ENCODE measurements around the gene SCGN. TPM values are rescaled to one million over a fixed set of nuclear protein-coding genes. Genes with fewer than 3 reads are reported as not detected.

SCGN gene
- total and polyA plus RNA-seq, 2 of the 13 experiments (the other 11 are each of a cell fraction or from before 2014, with no cell fraction given): 2.9 to 29.0 TPM

DNA sequence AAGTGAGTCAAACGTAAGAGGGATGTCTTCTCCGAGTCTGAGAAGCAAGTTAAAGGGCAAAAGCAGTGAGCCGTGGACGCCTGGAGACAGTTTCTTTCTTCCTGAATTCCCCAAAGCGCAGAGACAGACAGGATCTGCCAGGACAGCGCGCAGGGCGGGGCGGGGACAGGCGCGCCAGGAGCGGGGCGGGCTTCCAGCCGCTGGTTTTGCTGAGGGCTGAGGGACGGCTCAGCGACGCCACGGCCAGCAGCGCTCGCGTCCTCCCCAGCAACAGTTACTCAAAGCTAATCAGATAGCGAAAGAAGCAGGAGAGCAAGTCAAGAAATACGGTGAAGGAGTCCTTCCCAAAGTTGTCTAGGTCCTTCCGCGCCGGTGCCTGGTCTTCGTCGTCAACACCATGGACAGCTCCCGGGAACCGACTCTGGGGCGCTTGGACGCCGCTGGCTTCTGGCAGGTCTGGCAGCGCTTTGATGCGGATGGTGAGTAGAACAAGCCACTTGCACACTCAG, at the start of gene SCGN (continued):
- TF ChIP-seq FOXJ3 (CRISPR knock-in tag; IDR thresholded peaks at IDR 0.05; ENCODE audit: borderline replicate concordance) (peak; percentile 66; the same call in 1 of the 2 replicates), ZNF354B (CRISPR knock-in tag; IDR thresholded peaks at IDR 0.05) (0 out of 2 replicates have a peak, but pooled peaks have one; percentile 19), DR1 (CRISPR knock-in tag; IDR thresholded peaks at IDR 0.05) (no peak), GFI1 (CRISPR knock-in tag; IDR thresholded peaks at IDR 0.05; ENCODE audit: borderline replicate concordance) (peak; percentile 72; the same call in 1 of the 2 replicates), ZFP36L2 (CRISPR knock-in tag; IDR thresholded peaks at IDR 0.05) (peak; percentile 94), MIER2 (CRISPR knock-in tag; IDR thresholded peaks at IDR 0.05) (peak; percentile 99), YEATS4 (CRISPR knock-in tag; IDR thresholded peaks at IDR 0.05; ENCODE audit: borderline replicate concordance) (peak; percentile 53; the same call in 1 of the 2 replicates), ONECUT2 (CRISPR knock-in tag; IDR thresholded peaks at IDR 0.05) (peak; percentile 76), ZNF557 (CRISPR knock-in tag; IDR thresholded peaks at IDR 0.05) (peak; percentile 98), JUNB (CRISPR knock-in tag; IDR thresholded peaks at IDR 0.05; ENCODE audit: borderline replicate concordance) (no peak), ZBTB8A (CRISPR knock-in tag; IDR thresholded peaks at IDR 0.05; ENCODE audit: borderline replicate concordance, low read depth) (peak; percentile 78; the same call in 1 of the 2 replicates), ZNF607 (CRISPR knock-in tag; IDR thresholded peaks at IDR 0.05; ENCODE audit: borderline replicate concordance) (peak; percentile 97), ZNF33A (CRISPR knock-in tag; IDR thresholded peaks at IDR 0.05; ENCODE audit: borderline replicate concordance) (peak; percentile 54; the same call in 1 of the 2 replicates), SALL1 (CRISPR knock-in tag; IDR thresholded peaks at IDR 0.05) (peak; percentile 99), HOXA5 (CRISPR knock-in tag; IDR thresholded peaks at IDR 0.05) (peak; percentile 99), PTBP1 (IDR thresholded peaks at IDR 0.05; ENCODE audit: low read depth, low read length, poor library complexity, severe bottlenecking) (no peak), ARNTL (CRISPR knock-in tag; IDR thresholded peaks at IDR 0.05) (0 out of 2 replicates have a peak, but pooled peaks have one; percentile 84)
- TF ChIP-seq, protein P1, sequence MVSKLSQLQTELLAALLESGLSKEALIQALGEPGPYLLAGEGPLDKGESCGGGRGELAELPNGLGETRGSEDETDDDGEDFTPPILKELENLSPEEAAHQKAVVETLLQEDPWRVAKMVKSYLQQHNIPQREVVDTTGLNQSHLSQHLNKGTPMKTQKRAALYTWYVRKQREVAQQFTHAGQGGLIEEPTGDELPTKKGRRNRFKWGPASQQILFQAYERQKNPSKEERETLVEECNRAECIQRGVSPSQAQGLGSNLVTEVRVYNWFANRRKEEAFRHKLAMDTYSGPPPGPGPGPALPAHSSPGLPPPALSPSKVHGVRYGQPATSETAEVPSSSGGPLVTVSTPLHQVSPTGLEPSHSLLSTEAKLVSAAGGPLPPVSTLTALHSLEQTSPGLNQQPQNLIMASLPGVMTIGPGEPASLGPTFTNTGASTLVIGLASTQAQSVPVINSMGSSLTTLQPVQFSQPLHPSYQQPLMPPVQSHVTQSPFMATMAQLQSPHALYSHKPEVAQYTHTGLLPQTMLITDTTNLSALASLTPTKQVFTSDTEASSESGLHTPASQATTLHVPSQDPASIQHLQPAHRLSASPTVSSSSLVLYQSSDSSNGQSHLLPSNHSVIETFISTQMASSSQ (IDR thresholded peaks at IDR 0.05; ENCODE audit: low read depth): no peak
- TF ChIP-seq, protein P1 (CRISPR knock-in tag; IDR thresholded peaks at IDR 0.05; ENCODE audit: borderline replicate concordance): peak; percentile 64; the same call in 1 of the 2 replicates
- TF ChIP-seq, protein P2, sequence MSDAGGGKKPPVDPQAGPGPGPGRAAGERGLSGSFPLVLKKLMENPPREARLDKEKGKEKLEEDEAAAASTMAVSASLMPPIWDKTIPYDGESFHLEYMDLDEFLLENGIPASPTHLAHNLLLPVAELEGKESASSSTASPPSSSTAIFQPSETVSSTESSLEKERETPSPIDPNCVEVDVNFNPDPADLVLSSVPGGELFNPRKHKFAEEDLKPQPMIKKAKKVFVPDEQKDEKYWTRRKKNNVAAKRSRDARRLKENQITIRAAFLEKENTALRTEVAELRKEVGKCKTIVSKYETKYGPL (CRISPR knock-in tag; IDR thresholded peaks at IDR 0.05): peak; percentile 91; the same call in 1 of the 2 replicates
- TF ChIP-seq, protein P3, sequence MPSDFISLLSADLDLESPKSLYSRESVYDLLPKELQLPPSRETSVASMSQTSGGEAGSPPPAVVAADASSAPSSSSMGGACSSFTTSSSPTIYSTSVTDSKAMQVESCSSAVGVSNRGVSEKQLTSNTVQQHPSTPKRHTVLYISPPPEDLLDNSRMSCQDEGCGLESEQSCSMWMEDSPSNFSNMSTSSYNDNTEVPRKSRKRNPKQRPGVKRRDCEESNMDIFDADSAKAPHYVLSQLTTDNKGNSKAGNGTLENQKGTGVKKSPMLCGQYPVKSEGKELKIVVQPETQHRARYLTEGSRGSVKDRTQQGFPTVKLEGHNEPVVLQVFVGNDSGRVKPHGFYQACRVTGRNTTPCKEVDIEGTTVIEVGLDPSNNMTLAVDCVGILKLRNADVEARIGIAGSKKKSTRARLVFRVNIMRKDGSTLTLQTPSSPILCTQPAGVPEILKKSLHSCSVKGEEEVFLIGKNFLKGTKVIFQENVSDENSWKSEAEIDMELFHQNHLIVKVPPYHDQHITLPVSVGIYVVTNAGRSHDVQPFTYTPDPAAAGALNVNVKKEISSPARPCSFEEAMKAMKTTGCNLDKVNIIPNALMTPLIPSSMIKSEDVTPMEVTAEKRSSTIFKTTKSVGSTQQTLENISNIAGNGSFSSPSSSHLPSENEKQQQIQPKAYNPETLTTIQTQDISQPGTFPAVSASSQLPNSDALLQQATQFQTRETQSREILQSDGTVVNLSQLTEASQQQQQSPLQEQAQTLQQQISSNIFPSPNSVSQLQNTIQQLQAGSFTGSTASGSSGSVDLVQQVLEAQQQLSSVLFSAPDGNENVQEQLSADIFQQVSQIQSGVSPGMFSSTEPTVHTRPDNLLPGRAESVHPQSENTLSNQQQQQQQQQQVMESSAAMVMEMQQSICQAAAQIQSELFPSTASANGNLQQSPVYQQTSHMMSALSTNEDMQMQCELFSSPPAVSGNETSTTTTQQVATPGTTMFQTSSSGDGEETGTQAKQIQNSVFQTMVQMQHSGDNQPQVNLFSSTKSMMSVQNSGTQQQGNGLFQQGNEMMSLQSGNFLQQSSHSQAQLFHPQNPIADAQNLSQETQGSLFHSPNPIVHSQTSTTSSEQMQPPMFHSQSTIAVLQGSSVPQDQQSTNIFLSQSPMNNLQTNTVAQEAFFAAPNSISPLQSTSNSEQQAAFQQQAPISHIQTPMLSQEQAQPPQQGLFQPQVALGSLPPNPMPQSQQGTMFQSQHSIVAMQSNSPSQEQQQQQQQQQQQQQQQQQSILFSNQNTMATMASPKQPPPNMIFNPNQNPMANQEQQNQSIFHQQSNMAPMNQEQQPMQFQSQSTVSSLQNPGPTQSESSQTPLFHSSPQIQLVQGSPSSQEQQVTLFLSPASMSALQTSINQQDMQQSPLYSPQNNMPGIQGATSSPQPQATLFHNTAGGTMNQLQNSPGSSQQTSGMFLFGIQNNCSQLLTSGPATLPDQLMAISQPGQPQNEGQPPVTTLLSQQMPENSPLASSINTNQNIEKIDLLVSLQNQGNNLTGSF (CRISPR knock-in tag; IDR thresholded peaks at IDR 0.05): peak; percentile 99
